Activated effector memory CD4-positive, alpha-beta T cell treated with anti-CD3 and anti-CD28 coated beads, Interleukin-2, amount 50 U/mL, for 16 hours (primary cell): ENCODE measurements around the gene TBC1D16.

ENCODE experiments used
- DNase-seq: peaks from one replicate; pipeline ENCODE4 v3.0.0-alpha.2; 2020

The TBC1D16 gene

DNA sequence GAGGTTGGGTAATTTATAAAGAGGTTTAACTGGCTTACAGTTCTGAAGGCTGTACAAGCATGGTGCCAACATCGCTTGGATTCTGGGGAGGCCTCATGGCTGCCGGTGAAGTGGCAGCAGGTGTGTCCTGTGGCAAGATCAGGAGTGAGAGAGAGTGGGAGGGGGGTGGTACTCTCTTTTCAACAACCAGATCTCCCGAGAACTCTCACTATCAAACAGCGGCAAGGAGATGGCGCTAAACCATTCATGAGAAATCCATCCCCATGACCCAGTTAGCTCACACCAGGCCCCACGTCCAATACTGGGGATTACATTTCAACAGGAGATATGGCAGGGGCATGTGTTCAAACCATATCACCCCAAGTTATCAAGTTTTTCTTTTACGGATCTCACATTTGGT, 152.5 kb downstream of the TBC1D16 start:
- no peak for DNase-seq
